Astrocyte of the hippocampus (primary cell): ENCODE measurements around the gene ZBED1.
"Not testable (repeated sequence)": the region's sequence is repeated elsewhere in the genome, so short reads cannot be mapped to it uniquely, and the experiment has no call there.

Experiments used
- DNase-seq: peaks from one replicate; pipeline ENCODE4 v3.0.0; 2011; ENCODE audit warnings: low read depth, low spot score

ZBED1 gene

DNA sequence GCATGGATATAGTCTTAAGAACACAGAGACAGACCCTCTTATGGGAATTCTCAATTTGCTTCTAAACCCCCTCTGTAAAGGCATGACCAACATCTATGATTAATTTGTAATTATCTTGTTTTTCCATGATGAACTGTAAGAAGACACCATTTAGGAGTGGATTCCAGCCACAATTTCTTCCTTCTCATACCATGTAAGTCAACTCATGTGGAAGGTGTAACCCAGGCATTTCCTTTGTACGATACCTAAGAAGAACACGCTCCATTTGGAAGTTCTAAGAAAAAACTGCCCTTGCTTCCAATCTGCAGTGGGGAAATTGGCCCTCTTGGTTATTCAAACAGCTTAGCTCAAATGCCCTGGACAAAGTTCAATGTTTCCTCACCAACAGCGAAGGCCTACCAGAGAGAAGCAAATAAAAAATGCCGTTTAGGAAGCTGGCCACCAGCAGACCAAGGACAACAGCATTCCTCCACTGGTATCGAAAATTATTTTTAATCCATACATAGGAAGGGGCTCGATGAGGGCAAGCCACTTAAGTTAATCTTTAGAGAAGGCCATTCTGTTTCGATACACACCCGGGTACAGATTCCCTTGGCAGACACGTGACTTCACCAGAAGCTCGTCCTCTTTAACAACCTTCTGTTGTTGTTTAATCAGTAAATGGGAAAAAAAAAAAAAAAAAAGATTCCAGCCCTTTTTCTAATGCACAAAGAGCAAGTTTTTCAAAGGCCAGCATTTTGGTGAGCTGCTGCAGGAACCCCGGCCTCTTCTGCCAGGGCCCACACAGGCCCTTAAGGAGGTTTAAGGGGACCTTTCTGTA is 2.6 kb downstream of the ZBED1 start:
- peak; percentile 55 for DNase-seq

DNA sequence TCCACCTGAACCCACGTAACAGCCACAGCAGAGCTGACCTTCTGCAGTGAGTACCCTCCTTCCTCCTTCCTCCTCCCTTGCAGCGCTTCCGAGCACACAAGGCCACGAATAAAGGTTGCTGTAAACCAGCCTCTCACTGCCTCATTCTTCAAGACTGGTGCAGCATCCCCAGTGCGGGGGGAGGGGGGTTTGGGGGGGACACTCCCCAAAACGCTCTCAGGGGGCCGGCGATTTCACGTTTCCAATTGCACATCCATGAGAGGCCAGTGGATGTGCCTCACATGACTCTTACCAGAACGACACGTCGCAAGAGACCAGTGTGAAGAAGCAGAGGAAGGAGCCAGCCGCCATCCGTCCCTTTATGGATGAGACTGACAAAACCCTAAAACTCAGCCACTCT is 5.2 kb downstream of the ZBED1 start:
- no peak for DNase-seq

GRCh38 chrX:2492531-2493218 is 8.1 kb downstream of the ZBED1 start:
- no peak for DNase-seq

GRCh38 chrX:2490634-2491033 is 10.1 kb downstream of the ZBED1 start:
- no peak for DNase-seq

- DNase-seq = no peak
Observed at GRCh38 chrX:2489446-2490445, 11.0 kb downstream of the ZBED1 start.

GRCh38 chrX:2488621-2489285 is 12.0 kb downstream of the ZBED1 start:
- DNase-seq = no peak

DNA sequence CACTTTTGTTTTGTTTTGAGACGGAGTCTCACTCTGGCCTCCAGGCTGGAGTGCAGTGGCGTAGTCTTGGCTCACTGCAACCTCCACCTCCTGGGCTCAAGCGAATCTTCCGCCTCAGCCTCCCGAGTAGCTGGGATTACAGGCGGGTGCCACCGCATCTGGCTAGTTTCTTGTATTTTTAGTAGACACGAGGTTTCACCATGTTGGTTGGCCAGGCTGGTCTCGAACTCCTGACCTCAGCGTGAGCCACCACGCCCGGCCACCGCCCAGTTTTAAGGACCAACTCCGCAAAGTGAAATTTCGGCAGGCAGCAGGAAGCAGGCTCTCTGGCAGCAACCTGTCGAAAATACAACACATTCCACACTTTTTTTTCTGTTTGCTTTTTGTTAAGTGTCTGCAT is 13.4 kb downstream of the ZBED1 start:
- no peak for DNase-seq

DNA sequence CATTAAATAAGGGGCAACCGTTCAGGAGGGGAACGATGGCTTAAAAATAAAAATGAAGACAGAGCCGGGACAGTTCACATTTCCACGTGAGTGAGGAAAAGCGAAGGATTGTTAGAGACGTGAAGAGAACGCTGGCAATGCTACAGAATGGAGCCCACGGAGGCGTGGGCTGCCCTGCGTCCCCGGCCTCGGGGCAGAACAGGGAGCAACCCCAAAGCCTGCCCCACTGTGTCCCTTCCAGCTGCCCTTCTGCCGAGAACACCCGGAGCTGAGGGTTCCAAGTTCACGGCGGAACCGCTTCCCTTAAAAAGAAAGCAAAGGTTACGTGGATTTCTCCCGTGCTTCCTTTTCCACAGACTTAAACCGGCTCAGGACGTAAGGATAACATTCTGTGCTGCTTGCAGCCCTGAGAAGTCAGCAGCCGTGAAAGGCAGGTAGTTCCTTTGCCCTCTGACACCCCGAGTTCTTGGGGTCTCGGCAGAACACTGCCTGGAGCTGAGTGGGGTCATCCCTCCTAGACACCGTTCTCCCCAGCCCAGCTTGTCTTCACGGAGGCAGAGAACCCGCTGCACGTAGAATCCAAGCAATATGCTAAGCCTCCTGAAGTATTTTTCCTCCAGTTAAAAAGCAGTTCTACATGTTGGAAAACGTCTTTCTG is 14.2 kb downstream of the ZBED1 start:
- DNase-seq = no peak

GRCh38 chrX:2485789-2486345 is 14.9 kb downstream of the ZBED1 start:
- DNase-seq = no peak

DNA sequence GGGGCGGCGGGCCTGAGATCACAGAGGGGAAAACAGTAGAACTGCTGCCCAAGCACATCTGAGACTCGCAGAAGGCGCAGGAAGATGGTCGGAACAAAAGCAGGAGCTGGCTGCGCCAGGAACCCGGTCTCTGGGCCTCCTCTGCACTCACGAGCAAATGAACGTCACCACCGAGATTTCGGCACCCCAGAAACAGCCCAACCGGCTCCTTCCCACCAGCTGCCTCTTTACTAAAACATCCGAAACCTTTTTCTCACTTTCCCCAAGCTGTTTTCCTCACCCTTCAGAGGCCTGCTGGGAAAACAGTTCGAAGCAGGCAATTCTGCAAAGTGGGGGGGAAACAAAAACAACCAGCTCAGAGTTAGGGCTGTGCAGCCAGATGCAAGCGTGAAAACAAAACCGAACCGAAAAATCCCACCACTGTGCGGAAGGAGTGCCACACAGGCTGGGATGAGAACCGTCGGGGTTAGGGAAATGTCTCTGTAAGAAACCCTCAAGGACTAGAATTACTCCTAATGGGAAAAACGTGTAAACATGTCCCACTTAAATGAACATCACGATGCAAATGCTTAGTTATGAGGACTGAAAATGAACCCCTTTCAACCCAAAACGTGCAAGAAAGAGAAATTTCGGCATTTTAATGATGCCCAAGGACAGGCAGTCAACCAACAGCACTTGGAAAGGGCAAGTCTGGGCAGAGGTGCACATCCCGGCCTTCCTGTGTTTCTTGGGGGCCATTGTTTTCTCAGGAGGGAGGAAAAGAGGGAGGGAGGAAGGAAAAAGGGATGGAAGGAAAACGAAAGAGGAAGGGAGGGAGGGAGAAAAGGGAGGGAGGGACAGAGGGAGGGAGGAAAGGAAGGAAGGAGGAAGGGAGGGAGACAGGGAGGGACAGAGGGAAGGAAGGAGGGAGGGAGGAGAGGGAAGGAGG is 15.8 kb downstream of the ZBED1 start:
- DNase-seq = peak; percentile 68

DNA sequence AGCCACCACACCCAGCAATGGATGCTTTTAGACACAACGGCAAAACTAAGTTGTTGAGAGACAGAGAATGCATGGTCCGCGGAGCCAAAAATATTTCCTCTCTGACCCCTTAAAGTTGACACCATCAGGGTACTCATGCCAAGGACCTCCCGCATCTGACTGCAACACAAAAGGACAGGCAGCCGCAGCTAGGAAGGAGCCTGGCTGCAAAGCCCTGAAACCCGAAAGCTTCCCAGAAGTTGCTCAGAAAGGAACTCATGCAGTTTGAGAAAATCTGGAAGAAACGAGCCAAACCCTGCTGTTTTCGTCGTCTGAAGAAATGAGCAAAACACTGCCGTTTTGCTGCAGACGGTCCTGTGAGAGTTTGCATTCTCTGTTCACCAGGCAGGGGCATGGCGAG is 16.5 kb downstream of the ZBED1 start:
- peak; percentile 51 for DNase-seq

DNA sequence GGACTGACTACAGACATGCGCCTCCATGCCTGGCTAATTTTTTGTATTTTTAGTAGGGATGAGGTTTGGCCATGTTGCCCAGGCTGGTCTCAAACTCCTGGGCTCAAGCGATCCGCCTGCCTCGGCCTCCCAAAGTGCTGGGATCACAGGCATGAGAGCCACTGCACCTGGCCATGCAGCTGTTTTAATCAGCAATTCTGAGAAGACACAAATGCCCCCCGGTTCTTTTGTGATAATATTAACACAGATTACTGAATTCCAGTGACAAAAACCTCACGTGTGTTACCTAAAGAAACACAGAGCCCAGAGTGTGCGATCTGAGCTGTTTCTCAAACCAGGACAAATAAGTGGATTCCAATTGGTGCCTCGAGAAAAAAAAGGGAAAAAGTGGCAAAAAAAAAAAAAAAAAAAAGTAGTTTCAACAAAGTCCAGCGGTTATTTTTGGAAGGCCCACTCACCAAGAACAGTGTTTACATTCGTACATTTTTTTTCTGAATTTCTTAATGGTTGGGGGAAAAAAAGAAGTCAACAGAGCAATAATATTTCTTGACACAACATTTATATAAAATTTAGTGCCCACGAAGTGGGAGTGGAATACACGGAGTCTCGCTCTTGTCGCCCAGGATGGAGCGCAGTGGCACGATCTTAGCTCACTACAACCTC is 17.2 kb downstream of the ZBED1 start:
- DNase-seq = no peak

DNA sequence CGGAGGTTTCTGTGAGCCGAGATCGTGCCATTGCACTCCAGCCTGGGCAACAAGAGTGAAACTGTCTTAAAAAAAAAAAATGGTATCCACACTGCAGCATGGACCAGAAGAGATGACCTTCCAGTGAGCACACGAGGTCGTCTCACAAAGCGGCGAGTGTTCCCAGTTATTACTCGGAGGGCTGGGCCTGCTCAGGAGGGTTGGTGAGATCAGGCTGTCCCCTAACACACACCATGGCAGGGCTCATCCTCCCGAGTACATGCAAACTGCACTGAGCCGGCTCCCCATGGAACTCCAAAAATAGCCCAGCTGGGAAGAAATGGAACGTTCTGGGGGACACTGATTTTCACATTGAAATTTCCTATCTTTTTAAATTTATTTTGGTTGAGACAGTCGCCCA is 19.2 kb downstream of the ZBED1 start:
- not testable (repeated sequence) for DNase-seq

- not testable (repeated sequence) for DNase-seq
Observed at GRCh38 chrX:2479982-2480381, 20.8 kb downstream of the ZBED1 start.

GRCh38 chrX:2479420-2479780 is 21.4 kb downstream of the ZBED1 start:
- DNase-seq = no peak

- DNase-seq = no peak
Observed at GRCh38 chrX:2478546-2479419, 22.0 kb downstream of the ZBED1 start.

DNA sequence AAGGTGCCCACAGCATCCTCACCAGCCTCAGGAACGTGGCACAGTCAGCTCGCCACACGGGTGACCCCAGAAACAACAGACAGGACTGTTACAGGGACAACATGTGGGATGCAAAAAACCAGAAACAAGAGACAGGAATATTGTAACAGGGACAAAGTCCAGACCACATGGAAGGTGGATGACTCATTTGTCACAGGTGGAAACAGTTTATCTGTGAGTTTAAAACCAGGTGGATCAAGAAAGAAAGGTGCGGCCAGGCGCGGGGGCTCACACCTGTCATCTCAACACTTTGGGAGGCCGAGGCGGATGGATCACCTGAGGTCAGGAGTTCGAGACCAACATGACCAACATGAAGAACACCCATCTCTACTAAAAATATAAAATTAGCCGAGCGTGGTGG is 23.5 kb downstream of the ZBED1 start:
- not testable (repeated sequence) for DNase-seq
